ENCODE measurements around the gene CCDC152.

CCDC152 gene

GRCh38 chr5:42806004-42806700, 49.5 kb downstream of the CCDC152 start:
- no peak overlapping the region for H3K56ac ChIP-seq (ENCODE audit: low read length)
- H3K79me1 ChIP-seq (ENCODE audit: low read length): no peaks in the 10 kb centered on the region
- H3K4me3 ChIP-seq (ENCODE audit: low read length): no peak overlapping the region
- no peak overlapping the region for H3K23ac ChIP-seq (ENCODE audit: low read length)
- no peak overlapping the region for H3K27ac ChIP-seq (ENCODE audit: low read depth, low read length)
- H2BK15ac ChIP-seq (replicated peaks; ENCODE audit: low read depth): no peak overlapping the region
- H3K27me3 ChIP-seq (ENCODE audit: insufficient read depth, low read length, poor library complexity): no peaks in the 10 kb centered on the region
- no peaks in the 10 kb centered on the region for H3K36me3 ChIP-seq (ENCODE audit: control insufficient read depth, insufficient read depth, low read length)
- H3K9ac ChIP-seq (ENCODE audit: low read length): no peak overlapping the region
- no peak overlapping the region for H4K5ac ChIP-seq (ENCODE audit: low read length)
- H4K8ac ChIP-seq (ENCODE audit: low read depth, low read length): no peak overlapping the region
- no peak for DNase-seq
- 100% methylated on average over 1 of the region's 2 CpGs for WGBS (ENCODE audit: extremely low coverage, insufficient coverage, low lambda C conversion rate)
- no peak overlapping the region for H3K18ac ChIP-seq (ENCODE audit: low read length)
- no peak overlapping the region for H3K4me2 ChIP-seq (ENCODE audit: low read length)
- no peaks in the 10 kb centered on the region for H3K4me1 ChIP-seq (ENCODE audit: control insufficient read depth, low read depth, low read length)
- no peak overlapping the region for H3K4ac ChIP-seq (ENCODE audit: low read depth, low read length)
- no peak overlapping the region for H2BK5ac ChIP-seq (ENCODE audit: low read length)
- H2AK5ac ChIP-seq (ENCODE audit: low read length): no peak overlapping the region
- no peaks in the 10 kb centered on the region for H3K79me2 ChIP-seq (ENCODE audit: control insufficient read depth, insufficient read depth, low read length)
- no peak overlapping the region for H2BK120ac ChIP-seq (ENCODE audit: low read depth, low read length)

GRCh38 chr5:42806701-42807262, 50.2 kb downstream of the CCDC152 start:
- no peak overlapping the region for H3K23ac ChIP-seq (ENCODE audit: low read length)
- H2BK15ac ChIP-seq (replicated peaks; ENCODE audit: low read depth): no peak overlapping the region

GRCh38 chr5:42807722-42808447, 51.3 kb downstream of the CCDC152 start:
- WGBS (ENCODE audit: extremely low coverage, insufficient coverage, low lambda C conversion rate): no CpG with 5 or more reads among the region's 2 CpGs
- Histone ChIP-seq H3K56ac (ENCODE audit: low read length) (no peak overlapping the region), H3K4me3 (ENCODE audit: low read length) (no peak overlapping the region), H3K18ac (ENCODE audit: low read length) (no peak overlapping the region), H3K4ac (ENCODE audit: low read depth, low read length) (no peak overlapping the region), H2AK5ac (ENCODE audit: low read length) (no peak overlapping the region), H3K27ac (ENCODE audit: low read depth, low read length) (no peak overlapping the region), H2BK120ac (ENCODE audit: low read depth, low read length) (no peak overlapping the region), H3K9ac (ENCODE audit: low read length) (no peak overlapping the region), H4K5ac (ENCODE audit: low read length) (no peak overlapping the region), H3K27me3 (ENCODE audit: insufficient read depth, low read length, poor library complexity) (no peaks in the 10 kb centered on the region), H2BK15ac (replicated peaks; ENCODE audit: low read depth) (no peak overlapping the region), H3K23ac (ENCODE audit: low read length) (no peak overlapping the region), H3K4me1 (ENCODE audit: control insufficient read depth, low read depth, low read length) (no peaks in the 10 kb centered on the region), H3K79me2 (ENCODE audit: control insufficient read depth, insufficient read depth, low read length) (no peaks in the 10 kb centered on the region), H3K4me2 (ENCODE audit: low read length) (no peak overlapping the region), H2BK5ac (ENCODE audit: low read length) (no peak overlapping the region), H4K8ac (ENCODE audit: low read depth, low read length) (no peak overlapping the region), H3K36me3 (ENCODE audit: control insufficient read depth, insufficient read depth, low read length) (no peaks in the 10 kb centered on the region), H3K79me1 (ENCODE audit: low read length) (no peaks in the 10 kb centered on the region)
- DNase-seq: peak; percentile 16

More at GRCh38 chr5:42806701-42807262, 50.2 kb downstream of the CCDC152 start:
- H3K4me2 ChIP-seq (ENCODE audit: low read length): no peak overlapping the region
- H3K9ac ChIP-seq (ENCODE audit: low read length): no peak overlapping the region
- H4K8ac ChIP-seq (ENCODE audit: low read depth, low read length): no peak overlapping the region
- no peak overlapping the region for H2BK5ac ChIP-seq (ENCODE audit: low read length)
- H2AK5ac ChIP-seq (ENCODE audit: low read length): no peak overlapping the region
- no peak overlapping the region for H2BK120ac ChIP-seq (ENCODE audit: low read depth, low read length)
- no peak overlapping the region for H4K5ac ChIP-seq (ENCODE audit: low read length)
- H3K27me3 ChIP-seq (ENCODE audit: insufficient read depth, low read length, poor library complexity): no peaks in the 10 kb centered on the region
- no peak overlapping the region for H3K4me3 ChIP-seq (ENCODE audit: low read length)
- no peak overlapping the region for H3K56ac ChIP-seq (ENCODE audit: low read length)
- DNase-seq: no peak
- H3K79me2 ChIP-seq (ENCODE audit: control insufficient read depth, insufficient read depth, low read length): no peaks in the 10 kb centered on the region
- no peaks in the 10 kb centered on the region for H3K79me1 ChIP-seq (ENCODE audit: low read length)
- no peaks in the 10 kb centered on the region for H3K36me3 ChIP-seq (ENCODE audit: control insufficient read depth, insufficient read depth, low read length)
- WGBS (ENCODE audit: extremely low coverage, insufficient coverage, low lambda C conversion rate): 100% methylated on average over 1 of the region's 3 CpGs
- no peak overlapping the region for H3K18ac ChIP-seq (ENCODE audit: low read length)
- no peak overlapping the region for H3K27ac ChIP-seq (ENCODE audit: low read depth, low read length)
- no peak overlapping the region for H3K4ac ChIP-seq (ENCODE audit: low read depth, low read length)
- H3K4me1 ChIP-seq (ENCODE audit: control insufficient read depth, low read depth, low read length): no peaks in the 10 kb centered on the region

- Histone ChIP-seq H3K4ac (ENCODE audit: low read depth, low read length) (no peak overlapping the region), H3K4me3 (ENCODE audit: low read length) (no peak overlapping the region), H2BK15ac (replicated peaks; ENCODE audit: low read depth) (no peak overlapping the region), H2BK5ac (ENCODE audit: low read length) (no peak overlapping the region), H3K18ac (ENCODE audit: low read length) (no peak overlapping the region), H3K27me3 (ENCODE audit: insufficient read depth, low read length, poor library complexity) (no peaks in the 10 kb centered on the region), H3K36me3 (ENCODE audit: control insufficient read depth, insufficient read depth, low read length) (no peaks in the 10 kb centered on the region), H4K5ac (ENCODE audit: low read length) (no peak overlapping the region), H3K79me1 (ENCODE audit: low read length) (no peaks in the 10 kb centered on the region), H3K56ac (ENCODE audit: low read length) (no peak overlapping the region), H3K4me2 (ENCODE audit: low read length) (no peak overlapping the region), H3K79me2 (ENCODE audit: control insufficient read depth, insufficient read depth, low read length) (no peaks in the 10 kb centered on the region), H2BK120ac (ENCODE audit: low read depth, low read length) (no peak overlapping the region), H3K4me1 (ENCODE audit: control insufficient read depth, low read depth, low read length) (no peaks in the 10 kb centered on the region), H2AK5ac (ENCODE audit: low read length) (no peak overlapping the region), H3K23ac (ENCODE audit: low read length) (no peak overlapping the region), H4K8ac (ENCODE audit: low read depth, low read length) (no peak overlapping the region), H3K27ac (ENCODE audit: low read depth, low read length) (no peak overlapping the region), H3K9ac (ENCODE audit: low read length) (no peak overlapping the region)
- DNase-seq: no peak
- WGBS (ENCODE audit: extremely low coverage, insufficient coverage, low lambda C conversion rate): no CpG with 5 or more reads among the region's 4 CpGs
Observed at GRCh38 chr5:42808888-42809611, 52.4 kb downstream of the CCDC152 start.

- Histone ChIP-seq H2BK5ac (ENCODE audit: low read length) (no peak overlapping the region), H3K79me2 (ENCODE audit: control insufficient read depth, insufficient read depth, low read length) (no peaks in the 10 kb centered on the region), H3K9ac (ENCODE audit: low read length) (peak overlapping the region; percentile 35), H3K4me1 (ENCODE audit: control insufficient read depth, low read depth, low read length) (no peaks in the 10 kb centered on the region), H3K79me1 (ENCODE audit: low read length) (no peaks in the 10 kb centered on the region), H3K56ac (ENCODE audit: low read length) (no peak overlapping the region), H2BK15ac (replicated peaks; ENCODE audit: low read depth) (no peak overlapping the region), H4K8ac (ENCODE audit: low read depth, low read length) (no peak overlapping the region), H2AK5ac (ENCODE audit: low read length) (no peak overlapping the region), H3K18ac (ENCODE audit: low read length) (peak overlapping the region; percentile 51), H3K27me3 (ENCODE audit: insufficient read depth, low read length, poor library complexity) (no peaks in the 10 kb centered on the region), H3K27ac (ENCODE audit: low read depth, low read length) (peak overlapping the region; percentile 67), H3K4me2 (ENCODE audit: low read length) (peak overlapping the region; percentile 10), H3K36me3 (ENCODE audit: control insufficient read depth, insufficient read depth, low read length) (no peaks in the 10 kb centered on the region), H3K4me3 (ENCODE audit: low read length) (no peak overlapping the region), H3K4ac (ENCODE audit: low read depth, low read length) (no peak overlapping the region), H4K5ac (ENCODE audit: low read length) (no peak overlapping the region), H3K23ac (ENCODE audit: low read length) (no peak overlapping the region), H2BK120ac (ENCODE audit: low read depth, low read length) (peak overlapping the region; percentile 54)
- WGBS (ENCODE audit: extremely low coverage, insufficient coverage, low lambda C conversion rate): no CpG with 5 or more reads among the region's 3 CpGs
- no peak for DNase-seq
Observed at GRCh38 chr5:42810834-42811590, 54.4 kb downstream of the CCDC152 start.
